GM18868 (cell line): Measurements from ENCODE around the gene PRR14.
A peak's percentile ranks its signal among the peaks of the same experiment; 100 is the strongest.
"Not testable (repeated sequence)": the region's sequence is repeated elsewhere in the genome, so short reads cannot be mapped to it uniquely, and the experiment has no call there.

ENCODE experiments used
- ATAC-seq: cut with Tn5 transposase; IDR thresholded peaks from one replicate; pipeline ENCODE4 v1.9.1; 2021; ENCODE audit warnings: mild to moderate bottlenecking, moderate library complexity; ENCODE audit not compliant: unreplicated experiment

PRR14 gene

DNA sequence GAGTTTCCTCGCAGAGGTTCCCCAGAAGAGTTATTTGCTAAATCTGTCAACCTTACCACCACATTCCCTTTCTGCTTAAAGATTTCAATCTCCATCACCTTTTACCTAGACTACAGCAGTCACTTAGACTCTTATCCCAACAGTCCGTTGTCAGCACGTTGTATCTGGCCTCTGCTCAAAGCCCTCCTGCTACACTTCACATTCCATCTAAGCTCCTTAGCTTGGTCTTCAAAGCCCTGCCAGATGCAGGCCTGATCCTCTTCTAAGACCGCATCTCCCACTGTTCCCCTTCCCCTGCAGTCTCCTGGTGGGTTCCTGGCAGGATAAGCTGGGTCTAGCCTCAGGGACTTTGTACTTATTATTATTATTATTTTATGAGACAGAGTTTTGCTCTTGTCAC, 37.9 kb downstream of the PRR14 start:
- no peak for ATAC-seq

DNA sequence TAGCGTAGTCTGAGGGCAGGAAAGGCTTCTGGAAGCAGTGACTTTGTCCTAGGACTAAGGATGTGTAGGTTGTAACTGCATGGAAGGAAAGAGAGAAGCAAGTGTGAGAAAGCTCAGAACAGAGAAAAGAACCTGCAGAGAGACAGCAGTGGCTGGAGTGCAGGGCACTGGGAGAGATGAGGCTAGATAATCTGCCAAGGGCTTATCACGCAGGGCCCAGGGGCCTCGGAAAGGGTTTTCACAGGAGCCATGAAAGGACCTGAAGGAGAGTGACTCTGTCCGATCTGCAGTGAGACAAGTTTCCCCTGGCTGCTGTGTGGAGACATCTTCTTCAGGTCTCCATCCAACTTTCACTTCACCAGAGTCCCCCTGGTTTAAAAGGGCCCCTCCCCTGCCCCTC, 41.1 kb downstream of the PRR14 start:
- no peak for ATAC-seq

DNA sequence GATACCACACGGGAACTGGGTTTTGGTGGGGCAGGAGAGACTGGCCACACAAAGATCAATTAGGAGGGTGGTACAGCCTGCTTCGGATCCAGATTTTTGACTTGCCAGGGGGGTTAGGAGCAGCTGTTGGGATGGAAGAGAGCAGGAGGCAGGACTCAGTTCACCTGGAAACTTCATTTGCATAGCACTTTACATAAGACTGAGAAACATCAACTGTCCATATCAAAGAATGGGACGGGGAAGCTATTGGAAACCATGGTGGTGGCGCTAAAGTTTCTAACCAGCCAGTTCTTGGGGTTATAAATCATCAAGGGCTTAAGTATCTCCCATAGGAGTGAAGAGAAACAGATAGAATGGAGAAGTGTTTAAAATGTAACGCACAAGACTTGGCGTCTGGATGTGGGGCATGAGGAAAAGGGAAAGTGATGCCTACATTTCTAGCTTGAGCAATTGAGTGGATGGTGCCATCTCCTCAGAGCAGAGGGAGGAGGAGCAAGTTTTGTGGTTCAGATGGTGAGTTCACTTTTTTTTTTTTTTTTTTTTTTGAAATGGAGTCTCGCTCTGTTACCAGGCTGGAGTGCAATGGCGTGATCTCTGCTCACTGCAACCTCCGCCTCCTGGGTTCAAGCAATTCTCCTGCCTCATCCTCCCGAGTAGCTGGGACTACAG, 41.8 kb downstream of the PRR14 start:
- no peak for ATAC-seq

DNA sequence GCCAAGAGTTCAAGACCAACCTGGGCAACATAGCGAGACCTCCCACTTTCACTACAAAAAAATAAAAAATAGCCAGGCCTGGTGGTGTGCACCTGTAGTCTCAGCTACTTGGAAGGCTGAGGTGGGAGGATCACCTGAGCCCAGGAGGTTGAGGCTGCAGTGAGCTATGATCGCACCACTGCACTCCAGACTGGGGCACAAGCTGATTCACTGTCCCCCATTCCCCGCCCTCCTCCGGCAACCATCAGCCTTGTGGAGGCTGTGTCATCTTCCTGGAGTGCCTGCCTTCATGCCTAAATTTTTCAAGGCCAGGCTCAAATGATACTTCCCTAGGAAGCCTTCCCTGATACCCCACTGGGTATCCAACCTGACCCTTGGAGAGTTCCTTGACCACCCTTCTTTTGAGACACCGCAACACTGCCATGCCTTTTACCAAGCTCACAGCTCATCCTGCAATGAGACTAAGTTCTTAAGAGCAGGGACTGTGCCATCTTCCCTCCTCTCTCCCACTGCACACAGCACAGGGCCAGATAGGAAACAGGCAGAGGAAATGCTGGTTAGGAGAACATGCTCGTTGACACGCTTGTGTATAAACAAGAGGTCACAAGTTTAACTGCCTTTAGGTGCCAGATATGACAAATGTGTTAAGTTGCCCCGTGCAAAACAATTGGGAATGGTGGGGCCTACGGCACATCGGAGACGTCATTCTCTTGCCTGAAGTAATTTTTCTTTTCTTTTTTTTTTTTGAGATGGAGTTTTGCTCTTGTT, 44.4 kb downstream of the PRR14 start:
- ATAC-seq = no peak

DNA sequence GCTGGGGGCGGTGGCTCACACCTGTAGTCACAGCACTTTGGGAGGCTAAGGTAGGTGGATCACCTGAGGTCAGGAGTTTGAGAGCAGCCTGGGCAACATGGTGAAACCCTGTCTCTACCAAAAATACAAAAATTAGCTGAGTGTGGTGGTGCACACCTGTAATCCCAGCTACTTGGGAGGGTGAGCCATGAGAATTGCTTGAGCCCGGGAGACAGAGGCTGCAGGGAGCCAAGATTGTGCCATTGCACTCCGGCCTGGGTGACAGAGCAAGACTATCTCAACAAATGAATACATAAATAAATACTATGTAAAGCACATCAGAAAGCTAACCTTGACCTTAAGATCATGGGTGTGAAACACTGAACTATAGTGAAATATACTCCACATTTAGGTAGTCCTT, 45.9 kb downstream of the PRR14 start:
- ATAC-seq = not testable (repeated sequence)

DNA sequence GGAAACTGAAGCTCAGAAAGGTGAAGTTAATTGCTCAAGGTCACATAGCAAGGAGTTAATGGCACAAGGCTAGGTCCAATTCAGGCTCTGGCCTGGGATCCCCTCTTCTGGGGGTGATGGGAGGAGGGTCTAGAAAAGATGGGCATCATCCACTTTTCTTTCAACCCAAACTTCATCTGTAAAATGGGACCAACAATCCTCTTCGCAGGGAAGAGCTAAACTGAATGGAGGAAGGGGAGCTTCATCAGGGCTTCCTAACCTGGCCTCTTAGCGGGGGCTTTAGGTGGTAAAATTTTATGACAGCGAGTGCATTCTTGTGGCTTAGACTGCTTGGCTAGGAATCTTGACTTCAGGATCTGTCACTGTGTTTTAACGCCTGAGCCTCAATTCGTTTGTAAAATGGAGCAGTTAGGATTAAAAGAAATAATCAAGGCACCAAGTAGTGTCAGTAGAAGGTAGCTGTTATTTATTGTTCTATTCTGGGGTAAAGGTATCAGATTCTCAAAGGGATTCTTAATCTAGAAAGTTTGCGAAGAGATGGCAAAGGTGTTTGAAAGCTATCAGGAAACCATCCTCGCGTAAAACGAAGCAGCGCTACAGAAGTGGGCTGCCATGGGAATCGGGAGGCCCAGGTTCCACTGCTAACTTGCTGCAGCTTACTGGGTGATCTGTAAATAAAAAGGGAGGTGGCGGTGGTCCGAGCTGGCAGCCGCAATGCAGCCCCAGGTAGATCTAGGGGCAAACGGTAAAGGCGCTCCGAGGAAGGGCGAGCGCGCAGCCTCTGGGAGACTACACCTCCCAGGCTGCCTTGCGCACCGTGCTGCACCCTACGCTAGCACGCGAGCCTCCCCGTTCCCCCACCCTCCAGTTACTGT, 46.7 kb downstream of the PRR14 start:
- peak; percentile 83 for ATAC-seq

DNA sequence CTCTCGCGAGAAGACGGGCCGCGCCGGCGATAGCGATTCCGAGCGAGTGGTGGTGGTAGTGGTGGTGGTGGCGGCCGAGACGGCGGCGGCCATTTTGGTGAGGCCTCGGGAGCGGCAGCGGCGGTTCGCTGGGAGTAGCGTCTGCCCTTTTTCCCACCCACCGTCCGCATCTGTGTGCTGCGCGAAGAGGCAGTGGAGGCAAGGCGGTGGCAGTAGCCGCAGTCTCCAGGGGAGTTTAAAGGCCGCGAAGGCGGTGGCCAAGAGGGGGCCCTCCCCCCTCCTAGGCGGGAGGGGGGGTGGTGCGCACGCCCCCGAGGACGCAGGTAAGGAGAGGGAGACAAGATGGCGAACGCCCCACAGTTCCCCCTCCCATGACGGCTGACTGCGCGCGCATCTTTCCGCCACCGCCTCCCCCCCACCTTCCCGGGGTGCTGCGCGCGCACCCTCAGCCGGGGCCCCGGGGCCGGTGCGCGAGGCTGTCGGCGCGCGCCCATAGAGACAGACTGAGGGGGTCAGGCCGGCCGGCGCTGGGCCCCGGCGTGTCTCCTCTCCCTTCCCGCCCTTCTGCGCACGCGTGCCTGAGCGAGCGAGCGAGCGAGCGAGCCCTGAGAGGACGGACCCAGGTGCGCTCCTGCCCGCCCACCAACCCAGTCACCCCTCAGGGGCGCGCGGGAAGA, 47.5 kb downstream of the PRR14 start:
- peak; percentile 68 for ATAC-seq

DNA sequence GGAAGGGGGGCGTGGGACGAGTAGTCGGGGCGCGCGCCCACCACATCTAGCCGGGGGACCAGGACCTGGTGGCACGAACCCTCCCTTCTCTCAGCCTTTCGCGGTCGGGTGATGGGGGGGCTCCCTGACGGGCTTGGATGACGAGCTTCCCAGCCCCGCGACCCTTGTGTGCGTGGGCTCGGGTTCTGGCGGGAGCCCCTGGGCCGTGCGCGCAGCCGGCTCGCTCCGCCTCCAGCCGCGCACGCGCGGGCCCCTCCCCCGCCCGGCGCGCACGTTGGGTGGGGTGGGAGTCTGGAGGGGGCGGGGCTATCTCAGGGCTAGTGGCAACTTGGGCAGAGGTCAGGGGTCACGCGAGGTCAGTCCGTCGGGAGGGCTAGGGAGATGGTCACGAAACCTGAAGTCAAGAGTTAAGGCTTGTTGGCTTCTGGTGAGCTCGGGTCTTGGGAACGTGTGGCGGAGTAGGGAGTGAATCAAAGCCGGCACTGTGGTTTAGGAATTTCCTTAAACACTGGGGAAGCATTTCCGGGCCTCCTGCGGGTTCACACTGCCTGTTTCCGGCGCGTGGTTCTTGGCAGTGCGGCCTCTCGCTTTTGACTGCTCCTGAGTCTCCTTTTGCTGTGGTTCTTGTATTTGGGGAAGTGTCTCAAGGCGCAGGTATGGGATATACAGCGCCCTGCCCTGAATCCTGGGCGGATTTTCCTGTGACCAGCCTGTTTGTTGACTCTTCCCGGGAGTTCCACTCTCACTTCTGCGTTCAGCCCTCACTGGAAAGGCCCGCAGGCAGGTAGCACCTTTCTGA, 48.3 kb downstream of the PRR14 start, which contains the start of gene SRCAP:
SRCAP (plus strand) TSS at position 356 of the 799 bp plus-strand sequence. CDS start 1,654 bp downstream, outside the sequence.
- ATAC-seq = peak; percentile 26

DNA sequence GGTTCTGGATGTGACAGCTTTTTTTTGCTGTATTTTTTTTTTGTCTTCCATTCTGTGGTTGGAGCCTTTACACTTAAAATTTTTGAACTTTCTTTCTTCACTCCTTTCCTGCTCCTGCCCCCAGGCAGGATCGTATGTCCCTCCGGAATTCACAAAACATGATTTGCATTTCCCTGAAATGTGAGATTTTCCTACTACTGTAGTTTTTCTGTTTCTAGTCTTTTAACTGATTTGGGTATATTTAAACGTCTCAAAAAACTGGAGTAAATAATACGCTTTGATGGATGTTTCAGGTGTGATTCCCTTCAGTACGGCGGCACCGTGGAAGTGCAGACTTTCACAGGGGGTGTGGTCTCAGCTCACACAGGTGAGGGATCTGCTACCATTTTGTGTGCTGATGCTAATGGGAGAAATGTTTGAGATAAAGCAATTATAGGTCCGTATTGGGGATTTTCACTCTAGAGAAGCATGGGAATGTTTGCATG, 48.9 kb downstream of the PRR14 start:
- no peak for ATAC-seq

DNA sequence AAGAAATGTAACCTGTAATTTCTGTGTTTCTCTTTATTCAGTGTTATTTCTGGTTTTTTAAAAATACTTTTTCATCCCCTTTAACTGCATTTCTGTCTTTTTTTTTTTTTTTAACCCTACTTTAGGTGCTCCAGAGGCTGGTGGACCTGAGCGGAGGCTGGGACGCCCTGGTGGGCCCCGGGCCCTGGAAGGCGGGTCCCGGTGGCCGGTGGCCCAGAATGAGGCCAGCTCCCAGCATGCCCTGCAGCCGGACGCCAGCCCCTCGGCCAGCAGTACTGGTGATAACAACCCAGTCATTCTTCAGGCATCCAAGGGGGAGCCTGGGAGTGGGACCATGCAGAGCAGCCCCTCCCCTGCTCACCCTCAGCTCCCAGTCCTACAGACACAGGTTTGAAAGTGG, 49.7 kb downstream of the PRR14 start:
- no peak for ATAC-seq

DNA sequence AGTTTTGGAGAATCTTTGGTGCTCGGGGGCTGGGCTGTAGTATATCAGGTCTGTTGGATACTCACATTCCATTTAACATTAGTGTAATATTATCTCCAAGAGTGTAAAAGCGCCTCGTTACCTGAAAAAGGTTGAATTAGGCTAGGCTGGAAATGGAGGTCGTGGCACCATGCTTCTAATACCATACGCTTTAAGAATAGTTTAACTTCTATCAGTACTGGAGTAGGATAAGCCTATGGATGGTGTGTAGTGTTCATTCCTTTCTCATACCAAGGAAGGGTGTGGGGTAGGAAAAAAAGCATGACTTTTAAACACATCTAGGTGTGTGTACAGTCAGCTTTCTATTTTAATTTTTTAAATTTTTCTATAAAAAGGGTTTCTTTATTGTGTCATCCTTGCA, 50.2 kb downstream of the PRR14 start:
- no peak for ATAC-seq

DNA sequence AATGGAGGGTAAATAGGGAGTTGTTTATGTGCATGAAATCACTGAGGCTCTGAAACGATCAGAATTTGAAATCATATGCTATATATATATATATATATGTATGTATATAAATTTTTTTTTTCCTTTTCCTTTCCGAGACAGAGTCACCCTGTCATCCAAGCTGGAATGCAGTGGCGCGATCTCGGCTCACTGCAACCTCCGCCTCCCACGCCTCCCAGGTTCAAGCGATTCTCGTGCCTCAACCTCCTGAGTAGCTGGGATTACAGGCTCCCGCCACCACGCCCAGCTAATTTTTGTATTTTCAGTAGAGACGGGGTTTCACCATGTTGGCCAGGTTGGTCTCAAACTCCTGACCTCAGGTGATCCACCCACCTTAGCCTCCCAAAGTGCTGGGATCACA, 52.3 kb downstream of the PRR14 start:
- not testable (repeated sequence) for ATAC-seq

DNA sequence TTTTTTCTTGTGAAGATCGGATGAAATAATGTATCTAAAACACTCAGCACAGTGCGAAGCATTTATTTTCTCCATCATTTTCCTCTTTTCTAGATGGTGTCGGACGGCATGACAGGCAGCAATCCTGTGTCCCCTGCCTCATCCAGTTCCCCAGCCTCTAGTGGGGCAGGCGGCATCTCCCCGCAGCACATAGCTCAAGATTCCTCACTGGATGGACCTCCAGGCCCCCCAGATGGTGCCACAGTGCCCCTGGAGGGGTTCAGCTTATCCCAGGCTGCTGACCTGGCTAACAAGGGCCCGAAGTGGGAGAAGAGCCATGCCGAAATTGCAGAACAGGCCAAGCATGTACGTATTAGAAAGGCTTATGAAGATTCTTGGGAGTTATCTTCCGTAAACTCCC, 53.2 kb downstream of the PRR14 start:
- no peak for ATAC-seq
